K562 (cell line): ENCODE results near the gene WFDC2. TPM values are rescaled to one million over a fixed set of nuclear protein-coding genes. Genes with fewer than 3 reads are reported as not detected.

Experiments
- BHLHE40 ChIP-seq: IDR thresholded peaks from 2 replicates; pipeline ENCODE4 v1.6.1; 2011; ENCODE audit warnings: low read length, improper control_type of control experiment
- CBFA2T2 ChIP-seq: fragments of 450-650 bp; conservative IDR thresholded peaks from 2 replicates; pipeline ENCODE4 v1.6.1; 2017; ENCODE audit warnings: mild to moderate bottlenecking
- CBX1 ChIP-seq: sonication (generic); IDR thresholded peaks from 2 replicates; pipeline ENCODE4 v1.6.1; 2016; ENCODE audit warnings: antibody characterized with exemption, low read depth, mild to moderate bottlenecking
- CHD1 ChIP-seq: fragments of 200-600 bp; sonication (generic); IDR thresholded peaks from one replicate; pipeline ENCODE4 v1.6.1; 2012; ENCODE audit warnings: mild to moderate bottlenecking, moderate library complexity, low read length, inconsistent platforms
- HDAC1 ChIP-seq, 2 experiments: fragments of 450-650 bp; IDR thresholded peaks; 2 replicates each; pipeline ENCODE4 v1.6.1; 2016 to 2017; ENCODE audit warnings: inconsistent platforms in 1 of 2, mild to moderate bottlenecking in 1 of 2, moderate library complexity in 1 of 2
- MEIS2 ChIP-seq: fragments of 450-650 bp; IDR thresholded peaks from 2 replicates; pipeline ENCODE4 v1.6.1; 2014; ENCODE audit warnings: mild to moderate bottlenecking; ENCODE audit not compliant: partially characterized antibody
- MYC ChIP-seq, 2 experiments: fragments of 250-450 bp in 1 of 2; sonication (Bioruptor Pico) in 1 of 2; IDR thresholded peaks; 2 replicates each; pipeline versions ENCODE4 v1.5.1 to v1.6.1; 2012 to 2021; ENCODE audit warnings: low read depth in 2 of 2, borderline replicate concordance in 1 of 2, improper control_type of control experiment in 1 of 2, low read length in 1 of 2, mild to moderate bottlenecking in 1 of 2, moderate library complexity in 1 of 2
- NBN ChIP-seq: fragments of 450-650 bp; IDR thresholded peaks from 2 replicates; pipeline ENCODE4 v1.6.1; 2016; ENCODE audit warnings: low read depth, mild to moderate bottlenecking
- NCOA1 ChIP-seq: fragments of 450-650 bp; IDR thresholded peaks from 2 replicates; pipeline ENCODE4 v1.6.1; 2016; ENCODE audit warnings: low read depth
- NEUROD1 ChIP-seq: fragments of 150-350 bp; IDR thresholded peaks from 2 replicates; pipeline ENCODE4 v1.6.1; 2014; ENCODE audit warnings: borderline replicate concordance, low read length, low read depth; ENCODE audit not compliant: partially characterized antibody
- PML ChIP-seq: IDR thresholded peaks from 2 replicates; pipeline ENCODE4 v1.6.1; 2012; ENCODE audit warnings: low read length, inconsistent platforms
- SAFB ChIP-seq: fragments of 200-400 bp; formaldehyde crosslinking; IDR thresholded peaks from 2 replicates; pipeline ENCODE4 v1.6.1; 2017; ENCODE audit warnings: low read depth, low read length, borderline replicate concordance
- SAFB2 ChIP-seq: fragments of 200-400 bp; formaldehyde crosslinking; IDR thresholded peaks from 2 replicates; pipeline ENCODE4 v1.6.1; 2018; ENCODE audit warnings: borderline replicate concordance, low read length, low read depth, moderate library complexity; ENCODE audit not compliant: severe bottlenecking
- SNIP1 ChIP-seq: fragments of 450-650 bp; IDR thresholded peaks from 2 replicates; pipeline ENCODE4 v1.7.1; 2017; ENCODE audit warnings: low read depth, mild to moderate bottlenecking
- XRCC3 ChIP-seq: fragments of 450-650 bp; IDR thresholded peaks from 2 replicates; pipeline ENCODE4 v1.6.1; 2017; ENCODE audit warnings: mild to moderate bottlenecking, moderate library complexity
- ZNF212 ChIP-seq: fragments of 450-650 bp; formaldehyde crosslinking; IDR thresholded peaks from 2 replicates; pipeline ENCODE4 v1.4.0; 2020; ENCODE audit warnings: mild to moderate bottlenecking
- polyA plus RNA-seq, 8 experiments: library from polyadenylated mRNA; depleted of rRNA in 4 of 8; stranded (reverse) in 5 of 8; unstranded in 3 of 8; fragments of >200 nt; fragmentation: Nextera tagmentation in 2 of 8; fragmentation: Illumina TruSeq in 1 of 8; extraction: Ambion mirVana in 2 of 8; extraction: Trizol in 1 of 8; gene quantifications; 2 replicates each; pipeline versions ENCODE4 v1.2.1 to v1.2.3, GENCODE V29; 2011 to 2014; ENCODE audit warnings: inconsistent platforms in 1 of 8, missing spikeins in 1 of 8
- total RNA-seq, 7 experiments: library from RNA; depleted of rRNA in 6 of 7; stranded (reverse); fragments of >200 nt in 6 of 7; fragmentation: Illumina TruSeq in 2 of 7; extraction: Trizol in 2 of 7; gene quantifications; 2 replicates each; pipeline versions ENCODE4 v1.2.1 to v1.2.3, GENCODE V29; 2011 to 2021; ENCODE audit warnings: low replicate concordance in 1 of 7
- TF ChIP-seq, protein P1 (sequence below): IDR thresholded peaks from 2 replicates; pipeline ENCODE4 v1.6.1; 2012; ENCODE audit warnings: low read depth, low read length, improper control_type of control experiment, borderline replicate concordance
- TF ChIP-seq, protein P2 (sequence below): fragments of 250-450 bp; sonication (Bioruptor Pico); IDR thresholded peaks from 2 replicates; pipeline ENCODE4 v1.4.0; 2020; ENCODE audit warnings: borderline replicate concordance
- TF ChIP-seq, protein P3 (sequence below), 2 experiments: IDR thresholded peaks; 2 replicates each; pipeline ENCODE4 v1.6.1; 2011; ENCODE audit warnings: borderline replicate concordance in 1 of 2, control low read depth in 1 of 2, low read depth in 1 of 2, low read length in 1 of 2, mild to moderate bottlenecking in 1 of 2, mixed read lengths in 1 of 2, moderate library complexity in 1 of 2; ENCODE audit not compliant: insufficient read depth in 1 of 2, insufficient read length in 1 of 2, poor library complexity in 1 of 2, severe bottlenecking in 1 of 2; ENCODE audit errors: extremely low read depth in 1 of 2
- TF ChIP-seq, protein P4 (sequence below): fragments of 250-450 bp; sonication (Bioruptor Pico); IDR thresholded peaks from 2 replicates; pipeline ENCODE4 v1.4.0; 2020

Gene WFDC2
- total and polyA plus RNA-seq, 9 of the 15 experiments (the other 6 are each of a cell fraction or from before 2014, with no cell fraction given) = not detected

DNA sequence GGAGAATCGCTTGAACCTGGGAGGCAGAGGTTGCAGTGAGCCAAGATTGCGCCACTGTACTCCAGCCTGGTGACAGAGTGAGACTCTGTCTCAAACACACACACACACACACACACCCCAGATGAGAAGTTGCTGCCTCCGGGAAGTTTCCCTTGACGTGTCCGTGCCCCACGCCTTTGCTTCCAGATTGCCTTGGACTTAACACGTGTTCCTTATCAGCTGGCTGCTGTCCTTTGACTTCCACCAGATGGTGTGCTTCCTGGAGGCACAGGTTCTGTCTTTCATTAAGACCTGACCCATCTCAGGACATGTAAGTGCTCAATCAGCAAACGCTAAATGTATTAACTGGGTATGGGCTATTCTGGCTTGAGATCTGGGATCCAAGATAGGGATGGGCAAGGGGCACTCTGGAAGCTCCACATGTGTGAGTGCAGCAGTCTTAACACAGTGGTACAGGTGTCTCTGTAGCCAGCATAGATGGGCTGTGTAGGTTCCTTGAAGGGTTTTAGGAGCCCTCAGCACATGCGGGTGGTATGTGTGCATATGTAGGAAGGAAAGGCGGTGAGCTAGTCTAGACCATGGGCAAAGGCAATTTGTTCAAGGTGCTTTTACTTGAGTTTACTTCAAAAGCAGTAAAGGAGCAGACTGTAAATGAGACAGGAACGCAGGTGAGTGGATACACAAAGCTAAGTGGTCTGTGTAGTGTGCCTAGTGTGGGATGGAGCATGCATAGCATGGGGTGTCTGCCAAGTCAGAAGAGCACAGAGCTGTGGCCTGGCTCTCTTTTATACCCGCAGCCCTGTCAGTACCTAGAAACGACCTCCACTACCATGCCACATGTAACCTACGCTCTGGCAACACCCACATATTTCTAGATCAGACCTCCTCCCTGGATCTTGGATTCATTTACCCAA is 42.1 kb upstream of the WFDC2 start (continued):
- no peak for TF ChIP-seq PML
- TF ChIP-seq, protein P1, sequence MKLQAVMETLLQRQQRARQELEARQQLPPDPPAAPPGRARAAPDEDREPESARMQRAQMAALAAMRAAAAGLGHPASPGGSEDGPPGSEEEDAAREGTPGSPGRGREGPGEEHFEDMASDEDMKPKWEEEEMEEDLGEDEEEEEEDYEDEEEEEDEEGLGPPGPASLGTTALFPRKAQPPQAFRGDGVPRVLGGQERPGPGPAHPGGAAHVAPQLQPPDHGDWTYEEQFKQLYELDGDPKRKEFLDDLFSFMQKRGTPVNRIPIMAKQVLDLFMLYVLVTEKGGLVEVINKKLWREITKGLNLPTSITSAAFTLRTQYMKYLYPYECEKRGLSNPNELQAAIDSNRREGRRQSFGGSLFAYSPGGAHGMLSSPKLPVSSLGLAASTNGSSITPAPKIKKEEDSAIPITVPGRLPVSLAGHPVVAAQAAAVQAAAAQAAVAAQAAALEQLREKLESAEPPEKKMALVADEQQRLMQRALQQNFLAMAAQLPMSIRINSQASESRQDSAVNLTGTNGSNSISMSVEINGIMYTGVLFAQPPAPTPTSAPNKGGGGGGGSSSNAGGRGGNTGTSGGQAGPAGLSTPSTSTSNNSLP = no peak
- peak; percentile 75 for TF ChIP-seq BHLHE40
- no peak for TF ChIP-seq XRCC3
- TF ChIP-seq NEUROD1 = no peak
- peak; percentile 93 for TF ChIP-seq MYC (IDR thresholded peaks at IDR 0.05; ENCODE audit: low read depth, low read length)
- TF ChIP-seq MYC (CRISPR knock-in tag; IDR thresholded peaks at IDR 0.05; ENCODE audit: borderline replicate concordance, low read depth) = no peak
- TF ChIP-seq, protein P2, sequence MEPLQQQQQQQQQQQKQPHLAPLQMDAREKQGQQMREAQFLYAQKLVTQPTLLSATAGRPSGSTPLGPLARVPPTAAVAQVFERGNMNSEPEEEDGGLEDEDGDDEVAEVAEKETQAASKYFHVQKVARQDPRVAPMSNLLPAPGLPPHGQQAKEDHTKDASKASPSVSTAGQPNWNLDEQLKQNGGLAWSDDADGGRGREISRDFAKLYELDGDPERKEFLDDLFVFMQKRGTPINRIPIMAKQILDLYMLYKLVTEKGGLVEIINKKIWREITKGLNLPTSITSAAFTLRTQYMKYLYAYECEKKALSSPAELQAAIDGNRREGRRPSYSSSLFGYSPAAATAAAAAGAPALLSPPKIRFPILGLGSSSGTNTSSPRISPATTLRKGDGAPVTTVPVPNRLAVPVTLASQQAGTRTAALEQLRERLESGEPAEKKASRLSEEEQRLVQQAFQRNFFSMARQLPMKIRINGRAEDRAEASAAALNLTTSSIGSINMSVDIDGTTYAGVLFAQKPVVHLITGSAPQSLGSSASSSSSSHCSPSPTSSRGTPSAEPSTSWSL (CRISPR knock-in tag) = no peak
- TF ChIP-seq SAFB = no peak
- TF ChIP-seq, protein P3, sequence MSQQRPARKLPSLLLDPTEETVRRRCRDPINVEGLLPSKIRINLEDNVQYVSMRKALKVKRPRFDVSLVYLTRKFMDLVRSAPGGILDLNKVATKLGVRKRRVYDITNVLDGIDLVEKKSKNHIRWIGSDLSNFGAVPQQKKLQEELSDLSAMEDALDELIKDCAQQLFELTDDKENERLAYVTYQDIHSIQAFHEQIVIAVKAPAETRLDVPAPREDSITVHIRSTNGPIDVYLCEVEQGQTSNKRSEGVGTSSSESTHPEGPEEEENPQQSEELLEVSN (IDR thresholded peaks at IDR 0.05; ENCODE audit: borderline replicate concordance in 1 of 2, extremely low read depth in 1 of 2, insufficient read depth in 1 of 2, insufficient read length in 1 of 2, low read depth in 1 of 2, low read length in 1 of 2, poor library complexity in 1 of 2, severe bottlenecking in 1 of 2) = peak; percentile 51 to 67
- no peak; the same call in 1 of the 2 replicates for TF ChIP-seq NBN
- TF ChIP-seq, protein P4, sequence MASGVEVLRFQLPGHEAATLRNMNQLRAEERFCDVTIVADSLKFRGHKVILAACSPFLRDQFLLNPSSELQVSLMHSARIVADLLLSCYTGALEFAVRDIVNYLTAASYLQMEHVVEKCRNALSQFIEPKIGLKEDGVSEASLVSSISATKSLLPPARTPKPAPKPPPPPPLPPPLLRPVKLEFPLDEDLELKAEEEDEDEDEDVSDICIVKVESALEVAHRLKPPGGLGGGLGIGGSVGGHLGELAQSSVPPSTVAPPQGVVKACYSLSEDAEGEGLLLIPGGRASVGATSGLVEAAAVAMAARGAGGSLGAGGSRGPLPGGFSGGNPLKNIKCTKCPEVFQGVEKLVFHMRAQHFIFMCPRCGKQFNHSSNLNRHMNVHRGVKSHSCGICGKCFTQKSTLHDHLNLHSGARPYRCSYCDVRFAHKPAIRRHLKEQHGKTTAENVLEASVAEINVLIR (CRISPR knock-in tag) = no peak
- TF ChIP-seq CBFA2T2 = peak; percentile 76
- no peak for TF ChIP-seq SAFB2
- TF ChIP-seq MEIS2 = peak; percentile 46
- no peak for TF ChIP-seq NCOA1
- TF ChIP-seq SNIP1 = no peak
- no peak for TF ChIP-seq ZNF212
- TF ChIP-seq CBX1 = no peak
- no peak for TF ChIP-seq CHD1
- TF ChIP-seq HDAC1 (IDR thresholded peaks at IDR 0.05) = peak in 1 of 2 experiments; percentile 93; a peak in 2 of 4 replicates
